Stomach (tissue), 9 donors: ENCODE results near the gene AFDN. TPM values are rescaled to one million over a fixed set of nuclear protein-coding genes. Genes with fewer than 3 reads are reported as not detected.

Experiments
- DNase-seq, 2 donors: peaks; one replicate each; pipeline versions ENCODE4 v3.0.0 to v3.0.0-alpha.2; 2013 to 2019
- H3K27ac ChIP-seq, 5 donors: fragments of 200-600 bp in 4 of 5; sonication (generic) in 4 of 5; one replicate each; pipeline ENCODE4 v1.5.1; 2013 to 2019; ENCODE audit warnings: mild to moderate bottlenecking in 1 of 5, moderate library complexity in 1 of 5
- H3K27me3 ChIP-seq, 3 donors: fragments of 200-600 bp; sonication (generic); one replicate each; pipeline ENCODE4 v1.5.1; 2017 to 2019; ENCODE audit warnings: mixed run types in 1 of 3
- H3K36me3 ChIP-seq, 4 donors: fragments of 200-600 bp; sonication (generic); 1 replicate in 3 of 4; 2 replicates in 1 of 4; pipeline ENCODE4 v1.5.1; 2016 to 2019
- H3K4me1 ChIP-seq, 4 donors: fragments of 200-600 bp; sonication (generic); one replicate each; pipeline ENCODE4 v1.5.1; 2016 to 2019
- H3K4me3 ChIP-seq, 4 donors: fragments of 200-600 bp; sonication (generic) in 3 of 4; one replicate each; pipeline ENCODE4 v1.5.1; 2016 to 2019; ENCODE audit warnings: mild to moderate bottlenecking in 1 of 4
- H3K9me3 ChIP-seq, 4 donors: fragments of 200-600 bp; sonication (generic); one replicate each; pipeline ENCODE4 v1.5.1; 2016 to 2019
- EP300 ChIP-seq: sonication (generic); formaldehyde crosslinking; IDR thresholded peaks from one replicate; pipeline ENCODE4 v1.6.1; 2017; ENCODE audit warnings: antibody characterized with exemption
- POLR2A ChIP-seq, 4 donors: fragments of 450-650 bp; IDR thresholded peaks; one replicate each; pipeline ENCODE4 v1.6.1; 2016; ENCODE audit warnings: antibody characterized with exemption in 4 of 4, control low read depth in 2 of 4, mild to moderate bottlenecking in 1 of 4, moderate library complexity in 1 of 4
- POLR2AphosphoS5 ChIP-seq, 3 donors: sonication (generic); formaldehyde crosslinking; IDR thresholded peaks; one replicate each; pipeline ENCODE4 v1.6.1; 2016; ENCODE audit warnings: antibody characterized with exemption in 3 of 3
- WGBS, 5 donors: extraction: QIAGEN DNeasy Blood & Tissue Kit in 3 of 5; methylation state at CpG; one replicate each; pipeline versions ENCODE4 v1.1.5 to v1.1.7; 2013 to 2018; 5-methylcytosine and 5-hydroxymethylcytosine counted together
- intact Hi-C: fragments of 100-400 bp; cut with DNase I; formaldehyde crosslinking; loops from one replicate; pipeline ENCODE4 v1.15.1; 2023; ENCODE audit warnings: low total_unique reads
- polyA plus RNA-seq, 3 donors: library from polyadenylated mRNA; stranded (reverse); fragments of 200-250 nt; gene quantifications; one replicate each; pipeline ENCODE4 v1.2.3, GENCODE V29; 2013
- total RNA-seq, 5 donors: library from RNA; depleted of rRNA; stranded (reverse); fragments of >200 nt; gene quantifications; one replicate each; pipeline versions ENCODE4 v1.1.0 to v1.2.3, GENCODE V29; 2014 to 2016
- TF ChIP-seq, protein P1 (sequence below), 7 experiments: fragments of 450-650 bp in 4 of 7; fragments of 200-600 bp in 3 of 7; sonication (generic) in 3 of 7; IDR thresholded peaks; one replicate each; pipeline ENCODE4 v1.5.1; 2016 to 2019; ENCODE audit warnings: antibody characterized with exemption in 7 of 7, control low read depth in 2 of 7, mild to moderate bottlenecking in 1 of 7
- donor health status: healthy with polysubstance abuse.
- donor health status: Bipolar disorder and iron deficiency.
- donor health status: healthy.

AFDN gene
- total and polyA plus RNA-seq, 8 donors: 24.8 to 521 (median 114) TPM

GRCh38 chr6:167996424-167997199 is 169.9 kb downstream of the AFDN start:
- WGBS, 5 donors: 64 to 84% (median 80%) methylated on average over 28 to 41 of the region's 43 CpGs
- intact Hi-C loops: no loop called here
- H3K27ac ChIP-seq: no peak overlapping the region
- TF ChIP-seq, protein P1, sequence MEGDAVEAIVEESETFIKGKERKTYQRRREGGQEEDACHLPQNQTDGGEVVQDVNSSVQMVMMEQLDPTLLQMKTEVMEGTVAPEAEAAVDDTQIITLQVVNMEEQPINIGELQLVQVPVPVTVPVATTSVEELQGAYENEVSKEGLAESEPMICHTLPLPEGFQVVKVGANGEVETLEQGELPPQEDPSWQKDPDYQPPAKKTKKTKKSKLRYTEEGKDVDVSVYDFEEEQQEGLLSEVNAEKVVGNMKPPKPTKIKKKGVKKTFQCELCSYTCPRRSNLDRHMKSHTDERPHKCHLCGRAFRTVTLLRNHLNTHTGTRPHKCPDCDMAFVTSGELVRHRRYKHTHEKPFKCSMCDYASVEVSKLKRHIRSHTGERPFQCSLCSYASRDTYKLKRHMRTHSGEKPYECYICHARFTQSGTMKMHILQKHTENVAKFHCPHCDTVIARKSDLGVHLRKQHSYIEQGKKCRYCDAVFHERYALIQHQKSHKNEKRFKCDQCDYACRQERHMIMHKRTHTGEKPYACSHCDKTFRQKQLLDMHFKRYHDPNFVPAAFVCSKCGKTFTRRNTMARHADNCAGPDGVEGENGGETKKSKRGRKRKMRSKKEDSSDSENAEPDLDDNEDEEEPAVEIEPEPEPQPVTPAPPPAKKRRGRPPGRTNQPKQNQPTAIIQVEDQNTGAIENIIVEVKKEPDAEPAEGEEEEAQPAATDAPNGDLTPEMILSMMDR (IDR thresholded peaks at IDR 0.05): no peak
- TF ChIP-seq POLR2AphosphoS5 (IDR thresholded peaks at IDR 0.05) (no peak), EP300 (no peak), POLR2A (IDR thresholded peaks at IDR 0.05) (no peak)
- no peaks in the 10 kb centered on the region for H3K4me1 ChIP-seq
- no peaks in the 10 kb centered on the region for H3K36me3 ChIP-seq
- no peak overlapping the region for H3K4me3 ChIP-seq
- peak in 1 of 2 donors; percentile 30 for DNase-seq
- H3K27me3 ChIP-seq: peaks cover 0 to 19% (median 0%) of the 10 kb centered on the region in 3 donors
- H3K9me3 ChIP-seq: no peaks in the 10 kb centered on the region

DNA sequence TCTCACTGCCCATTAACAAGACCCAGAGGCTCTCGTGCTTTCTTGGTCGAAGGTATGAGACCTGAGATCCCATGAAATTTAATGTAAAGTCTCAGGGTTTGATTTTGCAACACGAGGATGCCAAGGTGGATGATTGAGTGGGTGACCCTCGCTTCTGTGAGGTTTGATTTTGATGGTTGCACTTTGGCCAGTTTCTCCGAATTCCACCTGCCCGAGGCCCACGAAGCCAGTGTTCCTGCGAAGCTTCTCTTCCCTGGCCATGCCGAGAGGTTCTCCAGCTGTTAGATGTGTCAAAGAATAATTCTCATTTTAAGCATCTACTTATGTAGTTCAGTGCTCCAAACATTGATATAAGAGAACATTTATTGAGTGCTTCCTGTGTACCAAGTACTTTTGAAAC is 170.9 kb downstream of the AFDN start, which contains the start of gene KIF25:
Gene KIF25 (plus strand): TSS at position 30 of the 400 bp plus-strand sequence. CDS start 31,915 bp downstream, outside the sequence.
- intact Hi-C loops: no loop called here
- TF ChIP-seq, protein P1 (IDR thresholded peaks at IDR 0.05): no peak
- no peak for TF ChIP-seq POLR2A (IDR thresholded peaks at IDR 0.05)
- no peak for TF ChIP-seq POLR2AphosphoS5 (IDR thresholded peaks at IDR 0.05)
- no peak for TF ChIP-seq EP300
- WGBS, 5 donors: 70 to 89% (median 74%) methylated on average over 9 of the region's 9 CpGs

GRCh38 chr6:167998215-167998614 is 171.5 kb downstream of the AFDN start:
- no peaks in the 10 kb centered on the region for H3K4me1 ChIP-seq
- no peak overlapping the region for H3K4me3 ChIP-seq
- H3K36me3 ChIP-seq: no peaks in the 10 kb centered on the region
- intact Hi-C loops: no loop called here
- peak in 1 of 2 donors; percentile 27 for DNase-seq
- TF ChIP-seq EP300 (no peak), POLR2AphosphoS5 (IDR thresholded peaks at IDR 0.05) (no peak), POLR2A (IDR thresholded peaks at IDR 0.05) (no peak)
- TF ChIP-seq, protein P1 (IDR thresholded peaks at IDR 0.05): no peak
- H3K9me3 ChIP-seq: no peaks in the 10 kb centered on the region
- 62 to 84% (median 79%) methylated on average over 5 of the region's 5 CpGs for WGBS, 5 donors
- no peak overlapping the region for H3K27ac ChIP-seq
- peaks cover 0 to 19% (median 0%) of the 10 kb centered on the region in 3 donors for H3K27me3 ChIP-seq

More for the DNA sequence above, 170.9 kb downstream of the AFDN start, which contains the start of gene KIF25:
- no peak for DNase-seq
- H3K4me1 ChIP-seq: no peaks in the 10 kb centered on the region
- H3K27me3 ChIP-seq: peaks cover 0 to 19% (median 0%) of the 10 kb centered on the region in 3 donors
- no peaks in the 10 kb centered on the region for H3K36me3 ChIP-seq
- H3K9me3 ChIP-seq: no peaks in the 10 kb centered on the region
- H3K27ac ChIP-seq: no peak within 1 kb of the TSS
- no peak within 1 kb of the TSS for H3K4me3 ChIP-seq

DNA sequence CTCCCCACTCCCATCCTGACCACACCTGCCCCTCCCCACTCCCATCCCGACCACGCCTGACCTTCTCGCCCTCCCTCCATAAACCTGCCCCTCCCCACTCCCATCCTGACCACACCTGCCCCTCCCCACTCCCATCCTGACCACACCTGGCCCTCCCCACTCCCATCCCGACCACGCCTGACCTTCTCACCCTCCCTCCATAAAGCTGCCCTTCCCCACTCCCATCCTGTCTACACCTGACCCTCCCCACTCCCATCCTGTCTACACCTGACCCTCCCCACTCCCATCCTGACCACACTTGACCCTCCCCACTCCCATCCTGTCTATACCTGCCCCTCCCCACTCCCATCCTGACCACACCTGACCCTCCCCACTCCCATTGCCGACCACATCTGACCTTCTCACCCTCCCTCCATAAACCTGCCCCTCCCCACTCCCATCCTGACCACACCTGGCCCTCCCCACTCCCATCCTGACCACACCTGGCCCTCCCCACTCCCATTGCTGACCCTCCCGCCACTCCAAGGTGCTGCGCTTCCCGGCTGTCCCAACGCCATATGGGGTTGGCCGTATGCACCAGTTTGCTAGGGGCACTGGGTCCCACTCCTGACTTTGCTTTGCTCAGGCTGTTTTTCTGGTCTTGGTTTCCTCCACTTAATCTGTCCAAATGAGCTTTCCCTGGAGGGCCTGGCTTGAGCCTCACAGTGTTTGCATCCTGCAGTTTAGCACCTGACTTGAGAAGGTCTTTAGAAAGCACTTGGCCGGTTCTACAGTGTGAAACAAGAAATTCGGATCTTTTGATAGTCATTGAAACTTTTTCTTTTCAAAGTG is 173.7 kb downstream of the AFDN start:
- Histone ChIP-seq H3K4me3 (no peak overlapping the region), H3K4me1 (no peaks in the 10 kb centered on the region), H3K36me3 (no peaks in the 10 kb centered on the region), H3K27ac (no peak overlapping the region), H3K9me3 (no peaks in the 10 kb centered on the region), H3K27me3 (peaks cover 0 to 19% (median 0%) of the 10 kb centered on the region in 3 donors)
- WGBS, 5 donors: 87 to 92% (median 92%) methylated on average over 13 of the region's 13 CpGs
- intact Hi-C loops: no loop called here
- TF ChIP-seq POLR2AphosphoS5 (IDR thresholded peaks at IDR 0.05): no peak
- no peak for TF ChIP-seq EP300
- no peak for TF ChIP-seq POLR2A (IDR thresholded peaks at IDR 0.05)
- TF ChIP-seq, protein P1 (IDR thresholded peaks at IDR 0.05): no peak
- no peak for DNase-seq
